Measurements from ENCODE around the gene KLHL40.

KLHL40 gene

DNA sequence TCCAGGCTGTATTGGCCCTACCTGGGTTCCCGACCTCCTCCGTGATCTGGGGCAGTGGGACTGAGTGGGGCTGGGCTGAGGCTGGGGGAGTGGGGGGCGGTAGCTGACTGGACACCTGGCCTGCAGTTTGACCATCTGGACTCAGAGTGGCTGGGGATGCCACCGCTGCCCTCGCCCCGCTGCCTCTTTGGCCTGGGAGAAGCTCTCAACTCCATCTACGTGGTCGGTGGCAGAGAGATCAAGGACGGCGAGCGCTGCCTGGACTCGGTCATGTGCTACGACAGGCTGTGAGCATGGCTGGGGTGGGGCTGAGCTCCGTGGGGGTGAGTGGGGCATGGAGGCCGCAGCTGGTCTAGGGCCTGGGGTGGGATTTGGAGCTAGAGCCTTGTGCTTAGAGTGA, 2.7 kb downstream of the KLHL40 start:
- in situ Hi-C loops (cut with HindIII; ENCODE audit: low sequenced_read_pairs) = no loop called here

DNA sequence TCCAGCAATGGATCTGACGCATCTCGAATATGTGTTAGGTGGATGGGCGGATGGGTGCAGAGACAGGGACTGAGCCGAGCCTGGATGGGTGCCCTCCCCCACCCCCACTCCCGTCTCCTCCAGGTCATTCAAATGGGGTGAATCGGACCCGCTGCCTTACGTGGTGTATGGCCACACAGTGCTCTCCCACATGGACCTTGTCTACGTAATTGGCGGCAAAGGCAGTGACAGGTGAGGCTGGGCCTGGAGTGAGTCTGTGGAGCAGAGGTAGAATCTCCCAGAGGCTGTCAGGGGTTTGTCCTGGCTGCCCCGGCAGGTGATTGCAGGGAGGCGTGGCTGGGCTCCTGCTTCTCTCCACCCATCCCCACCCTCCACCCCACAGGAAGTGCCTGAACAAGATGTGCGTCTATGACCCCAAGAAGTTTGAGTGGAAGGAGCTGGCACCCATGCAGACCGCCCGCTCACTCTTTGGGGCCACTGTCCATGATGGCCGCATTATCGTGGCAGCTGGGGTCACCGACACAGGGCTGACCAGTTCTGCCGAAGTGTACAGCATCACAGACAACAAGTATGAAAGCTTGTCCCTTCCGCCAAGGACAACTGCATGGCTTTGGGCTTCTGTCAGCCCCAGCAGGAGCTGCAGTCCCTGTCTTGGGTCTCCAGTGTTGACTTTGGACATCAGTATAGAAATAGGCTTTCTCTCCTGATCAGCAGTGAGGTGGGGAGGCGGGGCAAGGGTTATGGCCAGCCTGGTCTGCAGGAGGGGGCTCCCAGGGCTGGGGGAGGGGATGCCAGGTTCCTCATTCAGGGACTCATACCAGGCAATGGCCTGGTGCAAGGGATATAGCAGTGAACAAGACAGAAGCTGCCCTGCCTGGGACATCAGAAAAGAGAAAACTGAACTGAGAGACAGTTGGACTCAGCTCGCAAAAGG, 3.4 kb downstream of the KLHL40 start:
- in situ Hi-C loops (cut with HindIII; ENCODE audit: low sequenced_read_pairs) = no loop called here

DNA sequence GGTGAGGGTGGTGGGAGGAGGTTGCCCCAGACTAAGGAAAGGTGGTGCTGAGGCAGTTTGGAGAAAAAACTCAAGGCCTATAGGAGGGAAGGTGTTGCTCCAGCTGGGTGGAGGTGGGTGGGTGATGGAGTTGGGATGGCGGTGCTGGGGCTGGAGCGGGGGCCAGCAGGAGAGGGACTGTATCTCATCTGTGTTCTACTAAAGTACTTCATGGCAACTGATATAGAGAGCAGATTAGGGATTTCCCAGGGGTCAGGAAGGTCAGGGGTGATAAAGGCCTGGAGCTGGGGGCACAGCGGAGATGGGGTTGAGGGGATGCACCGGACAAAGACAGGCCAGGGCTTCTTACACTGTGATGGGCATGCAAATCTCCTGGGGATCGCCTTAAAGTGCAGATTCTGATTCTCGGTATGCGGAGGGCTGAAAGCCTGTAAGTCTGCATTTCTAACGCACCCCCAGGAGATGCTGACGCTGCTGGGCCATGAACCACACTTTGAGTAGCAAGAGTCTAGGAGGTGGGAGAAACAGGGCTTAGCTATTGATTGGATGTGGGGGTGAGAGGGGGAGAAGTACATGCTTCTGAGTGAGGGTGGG, 4.2 kb downstream of the KLHL40 start:
- in situ Hi-C loops (cut with HindIII; ENCODE audit: low sequenced_read_pairs) = no loop called here

DNA sequence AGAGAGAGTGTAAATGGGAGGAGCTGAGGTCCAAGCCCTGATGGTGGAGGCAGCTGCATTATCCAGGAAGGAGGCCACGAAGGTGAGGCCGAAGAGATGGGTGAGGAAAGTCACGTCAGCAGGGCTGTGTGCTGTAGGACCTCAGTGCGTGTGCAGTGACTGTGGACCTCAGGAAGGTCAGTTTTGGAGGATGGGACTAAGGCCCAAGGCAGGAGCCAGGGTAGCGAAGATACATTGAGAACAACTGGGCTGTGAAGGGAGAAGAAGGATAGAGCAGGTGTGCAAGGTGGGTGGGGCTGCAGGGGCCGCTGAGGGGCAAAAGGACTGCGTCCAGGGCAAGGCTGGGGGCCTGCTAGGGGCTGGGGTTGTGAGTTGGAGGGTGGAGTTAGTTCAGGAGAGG, 4.9 kb downstream of the KLHL40 start:
- in situ Hi-C loops (cut with HindIII; ENCODE audit: low sequenced_read_pairs) = no loop called here

DNA sequence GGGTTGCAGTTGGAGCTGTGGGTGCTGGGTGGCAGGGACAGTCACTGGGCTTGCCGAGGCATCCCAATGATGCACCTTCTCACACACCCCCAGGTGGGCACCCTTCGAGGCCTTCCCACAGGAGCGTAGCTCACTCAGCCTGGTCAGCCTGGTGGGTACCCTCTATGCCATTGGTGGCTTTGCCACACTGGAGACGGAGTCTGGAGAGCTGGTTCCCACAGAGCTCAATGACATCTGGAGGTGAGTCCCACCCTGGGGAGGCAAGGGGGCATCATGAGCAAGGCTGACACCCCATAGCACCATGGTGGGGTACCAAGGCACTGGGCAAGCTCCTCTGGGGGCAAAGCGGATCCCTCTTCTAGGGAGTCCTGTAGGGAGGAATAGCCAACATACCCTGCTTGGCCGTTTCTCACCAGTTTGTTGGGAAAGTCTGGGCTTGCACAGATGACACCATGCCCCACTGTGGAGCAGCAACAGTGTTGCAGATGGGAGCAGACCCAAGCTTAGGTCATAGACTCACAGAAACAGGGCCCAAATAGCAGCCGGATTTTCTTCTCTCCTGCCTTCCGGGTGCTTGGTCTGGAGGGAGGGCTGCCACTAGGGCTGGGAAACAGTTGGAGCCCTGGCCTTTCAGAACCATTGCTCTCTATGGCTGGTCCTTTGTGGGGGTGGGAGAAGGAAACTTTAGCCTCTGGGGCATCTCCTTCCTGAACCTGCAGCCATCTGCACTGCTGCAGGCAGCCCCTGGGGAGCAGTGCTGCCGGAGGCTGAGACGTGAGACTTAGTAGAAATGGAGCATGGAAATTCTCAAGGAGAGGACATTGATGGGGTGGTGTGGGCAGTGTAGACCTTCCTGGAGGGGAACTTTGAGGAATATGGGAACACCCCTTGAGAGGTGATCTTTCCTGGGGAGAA, 5.7 kb downstream of the KLHL40 start:
- in situ Hi-C loops (cut with HindIII; ENCODE audit: low sequenced_read_pairs) = no loop called here

DNA sequence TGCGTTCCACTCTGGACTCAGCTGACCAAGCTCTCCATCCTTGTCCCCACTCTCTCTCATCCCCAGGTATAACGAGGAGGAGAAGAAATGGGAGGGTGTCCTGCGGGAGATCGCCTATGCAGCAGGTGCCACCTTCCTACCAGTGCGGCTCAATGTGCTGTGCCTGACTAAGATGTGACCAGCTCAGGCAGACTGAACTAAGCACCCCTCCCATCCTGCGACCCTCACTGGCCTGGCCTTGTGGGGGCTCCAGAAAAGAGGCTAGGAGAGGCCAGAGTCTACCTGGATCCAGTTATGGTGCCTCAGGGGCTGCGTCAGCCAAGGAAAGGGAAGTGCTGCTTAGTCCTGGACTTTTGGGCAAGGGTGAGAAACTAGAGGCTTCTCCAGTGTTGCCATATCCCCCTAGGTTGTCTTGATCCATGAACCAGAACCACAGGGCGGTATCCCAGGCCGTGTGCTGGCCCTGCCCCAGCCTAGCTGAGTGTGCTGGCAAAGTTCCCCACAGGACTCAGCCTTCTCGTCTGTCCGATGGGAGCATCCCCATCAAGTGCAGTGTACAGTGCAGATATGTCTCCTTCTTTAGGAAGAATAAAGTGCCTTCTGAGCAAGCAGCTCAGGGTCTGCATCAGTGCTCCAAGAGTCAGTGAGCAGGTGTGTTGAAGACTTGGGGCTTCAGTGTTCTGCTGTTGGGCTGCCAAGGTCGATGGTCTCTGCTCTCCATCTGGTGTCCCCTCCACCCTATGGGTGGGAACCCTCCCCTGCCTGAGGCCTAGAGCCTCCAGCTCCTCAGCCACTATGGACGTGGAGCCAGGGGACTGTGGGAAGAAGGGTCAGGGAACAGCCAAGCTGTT, 6.7 kb downstream of the KLHL40 start:
- in situ Hi-C loops (cut with HindIII; ENCODE audit: low sequenced_read_pairs) = no loop called here

DNA sequence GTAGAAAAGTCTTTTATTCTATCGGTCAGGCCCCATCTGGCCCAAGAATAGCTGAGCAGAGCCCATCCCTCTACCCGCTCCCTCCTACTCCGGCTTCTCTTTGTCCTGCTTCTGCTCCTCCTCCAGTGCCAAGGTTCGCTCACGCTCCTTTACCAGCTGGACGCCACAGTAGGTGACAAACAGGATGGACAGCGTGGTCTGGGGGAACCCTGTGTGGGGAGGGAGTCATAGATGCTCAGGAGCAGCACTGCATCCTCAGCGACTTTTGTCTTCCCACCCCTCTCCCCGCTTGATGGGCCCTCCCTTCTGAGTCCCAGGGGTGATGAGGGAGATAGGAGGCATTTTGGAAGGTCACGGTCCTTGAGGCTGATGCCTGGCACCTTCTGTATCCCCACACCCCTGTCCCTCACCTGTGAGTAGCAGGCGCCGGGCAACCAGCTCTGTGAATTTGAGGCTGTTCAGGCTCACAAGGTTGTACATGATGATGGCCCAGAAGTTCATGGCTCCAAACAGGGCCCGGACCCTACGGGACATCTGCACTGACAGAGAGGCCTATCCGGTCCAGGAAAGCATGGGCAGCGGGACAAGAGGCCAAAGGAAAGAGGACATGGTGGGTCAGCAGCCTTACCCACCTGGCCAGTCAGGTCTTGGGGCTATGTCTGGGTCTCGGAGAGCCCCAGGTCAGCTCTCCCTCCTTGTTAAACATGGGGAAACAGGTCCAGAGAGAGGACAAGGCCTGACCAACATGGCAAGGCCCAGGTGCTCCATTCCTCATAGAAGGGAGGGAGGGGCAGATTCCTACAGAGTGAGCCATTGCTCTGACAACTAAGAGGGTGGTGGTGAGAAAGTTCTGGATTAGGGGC, 7.6 kb downstream of the KLHL40 start:
- in situ Hi-C loops (cut with HindIII; ENCODE audit: low sequenced_read_pairs) = no loop called here

DNA sequence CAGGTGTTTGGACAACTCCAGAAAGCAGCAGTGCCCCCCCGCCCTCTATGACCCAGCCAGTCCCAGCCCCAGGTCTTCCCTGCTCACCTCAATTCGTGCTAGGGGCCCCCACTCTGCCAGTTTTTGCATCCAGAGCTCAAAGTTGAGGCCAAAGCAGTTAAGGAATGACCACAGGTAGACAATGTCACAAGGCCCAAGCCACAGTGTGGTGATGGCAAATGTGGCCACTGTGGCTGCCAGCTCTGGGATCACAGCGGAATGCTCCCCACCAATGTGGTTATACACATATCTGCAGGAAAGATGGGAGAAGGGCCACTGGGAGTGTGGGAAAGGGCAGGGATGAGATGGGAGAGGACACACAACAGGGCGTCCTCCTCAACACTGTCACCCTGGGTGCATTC, 8.2 kb downstream of the KLHL40 start:
- in situ Hi-C loops (cut with HindIII; ENCODE audit: low sequenced_read_pairs) = no loop called here

DNA sequence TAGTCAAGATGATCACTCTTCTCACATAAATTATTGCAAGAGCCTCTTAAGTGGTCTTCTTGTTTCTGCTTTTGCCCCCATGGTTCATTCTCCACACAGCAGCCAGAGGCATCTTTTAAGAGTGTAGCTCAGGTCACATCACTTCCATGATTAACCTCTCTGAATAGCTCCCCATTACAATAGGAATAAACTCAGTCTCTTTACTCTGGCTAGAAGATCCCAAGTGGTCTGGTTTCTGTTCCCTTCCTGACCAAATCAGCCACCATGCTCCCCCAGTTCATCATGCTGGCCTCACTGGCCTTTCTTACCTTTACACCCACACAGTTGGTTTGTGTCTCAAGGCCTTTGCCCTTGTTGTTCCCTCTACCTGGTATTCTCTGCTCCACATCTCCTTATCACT, 9.0 kb downstream of the KLHL40 start:
- in situ Hi-C loops (cut with HindIII; ENCODE audit: low sequenced_read_pairs) = no loop called here

DNA sequence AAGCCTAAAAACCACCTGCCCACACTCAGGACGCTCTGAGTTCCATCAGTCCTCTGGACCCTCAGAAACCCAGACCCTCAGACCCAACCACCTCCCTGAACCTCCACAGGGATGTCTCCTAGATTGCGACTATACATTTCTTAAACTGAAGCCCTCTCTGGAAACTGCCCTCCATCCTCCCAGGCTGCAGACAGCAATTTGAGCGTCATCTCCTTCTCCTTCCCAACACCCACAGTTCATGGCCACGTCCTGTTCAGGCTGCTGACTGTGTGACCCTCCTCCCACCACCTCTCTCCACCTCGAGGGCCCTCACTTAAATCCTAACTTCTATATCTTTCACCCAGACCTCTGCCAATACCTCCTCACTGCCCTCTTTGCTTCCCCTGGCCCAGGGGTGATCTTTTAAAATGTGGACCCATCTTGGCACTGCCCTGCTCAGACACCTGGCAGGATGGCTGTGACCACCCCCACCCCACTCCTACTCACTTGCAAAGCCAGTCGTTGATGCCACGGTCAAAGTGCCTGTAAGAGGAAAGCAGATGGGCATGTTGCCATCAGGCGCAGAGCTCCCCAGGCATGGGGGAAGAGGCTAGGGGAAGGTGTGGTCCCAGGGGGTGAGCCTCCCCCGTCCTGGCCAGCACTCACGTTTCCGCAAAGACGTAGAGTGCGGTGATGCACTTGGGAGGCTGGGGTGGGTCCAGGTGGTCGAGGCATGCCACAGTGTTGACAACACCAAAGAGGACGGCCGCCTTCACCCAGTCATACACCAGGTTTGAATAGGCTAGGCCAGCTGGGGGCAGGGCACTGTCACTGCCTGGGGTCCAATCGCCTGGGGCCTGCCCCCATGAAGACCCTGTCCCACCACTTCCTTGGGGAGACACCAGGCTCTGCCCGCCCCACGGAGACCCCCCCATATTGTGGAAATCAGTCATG, 11.3 kb downstream of the KLHL40 start:
- in situ Hi-C loops (cut with HindIII; ENCODE audit: low sequenced_read_pairs) = no loop called here

DNA sequence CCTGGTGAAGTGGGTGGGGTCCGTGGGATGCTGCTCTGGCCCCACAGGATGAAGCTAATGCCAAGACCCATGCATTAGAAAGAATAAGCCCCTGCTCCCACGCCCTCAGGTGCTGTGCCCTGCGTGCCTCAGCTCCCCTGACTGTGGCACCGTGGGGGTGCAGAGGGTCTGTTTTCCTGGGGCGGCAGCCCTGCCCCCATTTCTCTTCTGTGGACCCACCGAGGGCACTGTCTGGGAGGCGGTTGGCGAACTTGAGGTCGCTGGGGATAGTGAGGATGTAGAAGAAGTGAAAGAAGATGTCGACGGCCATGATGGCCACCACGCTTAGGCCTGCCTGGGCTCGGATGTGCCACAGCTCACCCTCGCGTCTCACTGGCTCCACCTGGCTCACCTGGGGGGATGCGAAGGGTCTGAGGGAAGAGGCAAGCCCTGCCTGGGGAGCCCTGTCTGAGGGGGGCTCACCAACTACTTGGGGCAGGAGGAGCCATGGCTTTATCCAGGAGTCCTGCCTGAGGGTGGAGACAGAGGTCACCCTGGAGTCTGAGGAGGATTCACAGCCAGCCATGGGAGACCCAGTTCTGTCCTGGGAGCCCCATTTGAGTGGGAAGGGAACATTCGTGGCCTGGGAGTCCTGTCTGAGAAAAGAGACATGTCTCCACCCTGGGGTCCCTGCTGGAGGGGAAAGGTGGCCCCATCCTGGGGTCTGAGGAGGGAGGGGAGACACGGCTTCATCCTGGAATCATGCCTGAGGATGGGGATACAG, 12.1 kb downstream of the KLHL40 start:
- in situ Hi-C loops (cut with HindIII; ENCODE audit: low sequenced_read_pairs) = no loop called here

DNA sequence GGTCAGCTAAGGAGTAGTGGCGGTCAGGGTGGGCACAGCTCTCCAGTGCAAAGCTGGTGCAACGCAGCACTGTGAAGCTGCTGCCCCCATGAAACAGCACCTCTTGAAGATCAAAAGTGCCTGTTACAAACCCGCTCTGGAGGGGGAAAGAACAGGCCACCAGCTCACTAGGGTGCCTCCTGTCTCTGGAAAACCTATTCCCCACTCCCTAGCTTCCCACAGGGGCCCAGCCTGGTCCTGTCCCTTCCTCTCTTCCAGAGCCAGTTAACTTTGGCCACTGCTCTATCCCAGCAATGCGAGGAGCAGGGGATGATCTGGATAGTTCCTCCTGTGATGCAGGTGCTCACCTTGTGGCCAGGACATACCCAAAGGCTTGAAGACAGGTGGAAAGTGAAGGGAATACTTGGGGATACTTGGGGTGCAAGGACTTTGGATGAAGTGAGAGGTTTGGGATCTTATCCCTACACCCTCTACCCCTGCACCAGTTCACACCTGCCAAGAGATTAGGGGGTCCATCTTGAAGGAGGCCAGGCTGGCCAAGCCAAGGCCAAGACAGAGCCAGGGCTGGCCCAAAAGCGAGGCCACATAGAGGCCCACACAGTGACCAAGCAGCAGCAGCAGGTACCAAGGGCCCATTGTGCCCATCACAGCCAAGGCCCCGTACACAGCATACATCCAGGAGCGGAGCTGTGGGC, 13.0 kb downstream of the KLHL40 start:
- in situ Hi-C loops (cut with HindIII; ENCODE audit: low sequenced_read_pairs) = no loop called here

DNA sequence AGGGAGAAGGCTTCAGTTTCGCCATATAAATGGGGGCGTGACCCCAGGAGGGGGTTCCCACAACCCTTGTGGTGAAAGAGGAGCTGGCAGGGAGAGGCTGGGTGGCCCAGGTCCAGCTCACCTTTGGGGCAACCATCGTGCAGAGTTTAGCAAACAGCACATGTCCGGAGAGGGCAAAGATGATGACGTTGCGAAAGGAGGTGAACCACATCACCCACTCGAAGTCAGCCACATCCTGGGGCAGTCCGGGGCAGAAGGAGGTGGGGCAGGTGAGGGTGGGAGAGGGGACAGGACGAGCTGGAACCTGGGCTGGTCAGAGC, 13.5 kb downstream of the KLHL40 start:
- in situ Hi-C loops (cut with HindIII; ENCODE audit: low sequenced_read_pairs) = no loop called here

DNA sequence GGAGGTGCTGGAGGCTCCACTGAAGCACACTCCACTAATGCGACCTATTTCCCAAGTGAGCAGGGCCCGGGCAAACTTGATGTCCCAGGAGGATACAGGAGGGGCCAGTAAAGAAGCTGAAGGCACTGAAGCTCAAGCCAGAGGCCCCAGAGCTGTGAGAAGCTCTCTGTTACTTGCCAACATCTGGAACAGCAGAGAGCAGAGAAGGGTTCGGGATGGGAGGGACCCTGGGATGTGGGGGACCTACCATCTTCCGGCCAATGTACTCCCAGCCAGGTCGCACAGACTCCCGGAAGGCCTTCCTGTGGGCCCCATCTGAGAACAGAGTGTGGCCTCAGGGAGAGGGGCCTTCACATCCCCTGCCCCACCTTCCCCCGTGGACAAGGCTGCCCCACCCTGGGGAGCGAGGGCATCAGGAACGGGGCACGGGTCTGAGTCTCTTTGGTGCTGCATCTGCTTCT, 14.2 kb downstream of the KLHL40 start:
- in situ Hi-C loops (cut with HindIII; ENCODE audit: low sequenced_read_pairs) = no loop called here

DNA sequence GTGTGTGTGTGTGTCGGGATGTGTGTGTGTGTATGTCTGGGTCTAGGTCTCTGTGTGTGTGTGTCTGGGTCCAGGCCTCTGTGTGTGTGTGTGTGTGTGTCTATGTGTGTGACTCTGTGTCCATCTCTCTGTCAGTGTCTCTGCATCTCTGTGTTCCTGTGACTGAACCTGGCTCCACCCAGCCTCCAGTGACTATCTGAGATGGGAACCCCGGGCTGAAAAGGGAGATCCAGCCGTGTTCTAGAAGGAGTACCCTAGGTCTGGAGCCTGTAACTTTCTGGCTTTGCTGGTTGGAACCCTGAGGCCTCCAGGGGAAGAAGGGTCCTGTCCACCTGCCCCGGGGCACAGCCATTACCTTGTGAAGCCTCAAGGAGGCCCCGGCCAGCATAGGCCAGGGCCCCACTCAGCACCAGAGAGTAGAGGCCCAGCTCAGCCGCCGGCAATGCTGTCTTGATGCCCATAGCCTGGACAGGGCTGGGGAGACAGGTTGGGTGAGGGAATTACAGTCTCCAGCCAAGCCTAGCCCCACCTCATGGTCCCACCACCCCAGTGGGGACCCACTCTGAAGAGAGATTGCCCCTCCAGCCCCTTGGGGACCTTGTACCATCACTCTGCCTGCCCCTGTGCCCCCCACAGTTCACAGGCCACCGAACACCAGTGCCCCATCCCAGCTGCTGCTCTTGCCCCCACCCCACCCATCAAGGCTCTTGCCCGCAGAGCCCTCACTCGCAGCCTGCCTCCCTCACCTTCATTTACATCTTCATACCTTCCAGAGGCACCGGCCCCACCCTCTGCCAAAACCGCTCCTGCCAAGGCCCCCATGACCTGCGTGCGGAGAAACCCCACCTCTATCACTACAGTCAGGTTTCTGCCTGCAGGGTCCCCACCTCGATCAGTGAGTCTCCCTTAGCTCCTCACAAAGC, 15.3 kb downstream of the KLHL40 start:
- in situ Hi-C loops (cut with HindIII; ENCODE audit: low sequenced_read_pairs) = no loop called here

DNA sequence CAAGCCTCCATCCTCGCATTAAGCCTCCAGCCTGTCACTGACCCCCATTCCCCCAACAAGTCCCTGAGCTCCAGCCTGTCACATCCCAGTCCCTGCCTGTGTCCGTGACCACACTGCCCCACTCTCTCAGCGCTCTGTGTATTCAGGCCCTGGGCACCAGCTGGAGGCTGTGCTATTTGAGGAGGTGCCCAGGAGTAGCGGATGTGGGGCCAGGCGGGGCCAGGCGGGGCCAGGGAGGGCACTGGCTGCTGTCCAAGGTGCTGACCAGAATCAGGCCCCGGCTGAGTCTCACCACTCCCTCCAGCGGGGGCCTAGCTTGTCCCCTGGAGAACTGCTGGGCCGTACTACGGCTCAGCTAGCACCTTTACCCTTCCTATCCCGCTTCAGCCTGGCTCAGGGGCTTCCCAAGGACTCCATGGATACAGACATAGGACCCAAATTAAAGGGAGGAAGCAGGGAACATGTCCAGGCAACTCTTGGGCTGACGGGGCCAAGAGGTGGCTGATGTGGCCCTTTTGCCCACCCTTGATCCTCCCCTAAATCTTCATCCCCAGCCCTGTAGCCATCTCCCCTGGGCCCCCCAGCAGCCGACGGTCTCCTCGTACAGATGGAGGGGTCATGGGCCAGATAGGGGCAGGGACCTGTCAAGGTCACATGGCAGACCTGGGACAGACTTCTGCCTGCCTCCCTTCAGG, 16.2 kb downstream of the KLHL40 start:
- in situ Hi-C loops (cut with HindIII; ENCODE audit: low sequenced_read_pairs) = no loop called here

Data from DLD1 (cell line).